Cardiac septum (tissue), 1 donor: ENCODE results near the gene RALGDS. TPM values are rescaled to one million over a fixed set of nuclear protein-coding genes. Genes with fewer than 3 reads are reported as not detected.

Experiments
- DNase-seq: peaks from one replicate; pipeline ENCODE4 v3.0.0-alpha.2; 2020; ENCODE audit warnings: low spot score
- intact Hi-C: fragments of 100-400 bp; cut with DNase I; formaldehyde crosslinking; loops from one replicate; pipeline ENCODE4 v1.14.0; 2022
- total RNA-seq: library from RNA; stranded (reverse); fragmentation: NEBNext Ultra II Directional; extraction: Animal tissue kit (Norgen Biotek cat#: 25700); gene quantifications from one replicate; pipeline ENCODE4 v1.2.1, GENCODE V29; 2021
- donor health status: DM: no; HTN: no; CAD: no.

Gene RALGDS
- total RNA-seq, 1 donor from 2014 or later: 23.9 TPM

GRCh38 chr9:133124123-133124906 lies 3.3 kb upstream of the RALGDS start:
- intact Hi-C loops: no loop called here
- no peak for DNase-seq

DNA sequence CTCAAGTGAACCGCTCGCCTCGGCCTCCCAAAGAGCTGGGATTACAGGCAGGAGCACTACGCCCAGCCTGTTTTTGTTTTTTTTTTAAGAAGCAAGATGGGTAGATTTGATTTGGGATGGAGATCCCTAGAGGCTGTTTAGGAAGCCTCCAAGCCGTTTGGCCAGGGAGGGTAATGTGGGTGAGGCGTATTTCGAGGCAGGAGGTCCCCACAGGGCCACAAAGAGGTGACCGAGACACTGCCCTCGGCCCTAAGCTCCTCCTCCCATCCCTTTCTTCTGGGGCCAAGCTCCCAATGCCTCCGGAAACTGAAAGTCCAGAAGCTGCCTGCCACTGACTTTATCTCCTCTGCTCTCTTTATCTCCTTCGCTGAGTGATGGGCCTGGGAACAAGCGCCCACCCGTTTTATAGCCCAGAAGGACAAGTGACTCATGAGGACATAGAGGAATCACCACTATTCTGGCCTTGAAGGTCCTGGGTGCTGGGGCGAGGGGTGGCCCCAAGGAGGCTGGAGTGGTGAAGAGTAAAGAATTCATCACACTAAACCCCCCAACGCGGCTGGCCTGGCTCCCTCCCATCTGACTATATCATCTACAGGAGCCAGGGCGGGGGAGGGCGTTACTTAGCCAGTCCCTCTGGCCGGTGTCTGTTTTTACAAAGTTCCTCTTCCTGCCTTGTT lies 2.0 kb upstream of the RALGDS start:
- no peak for DNase-seq
- intact Hi-C loops: no loop called here

DNA sequence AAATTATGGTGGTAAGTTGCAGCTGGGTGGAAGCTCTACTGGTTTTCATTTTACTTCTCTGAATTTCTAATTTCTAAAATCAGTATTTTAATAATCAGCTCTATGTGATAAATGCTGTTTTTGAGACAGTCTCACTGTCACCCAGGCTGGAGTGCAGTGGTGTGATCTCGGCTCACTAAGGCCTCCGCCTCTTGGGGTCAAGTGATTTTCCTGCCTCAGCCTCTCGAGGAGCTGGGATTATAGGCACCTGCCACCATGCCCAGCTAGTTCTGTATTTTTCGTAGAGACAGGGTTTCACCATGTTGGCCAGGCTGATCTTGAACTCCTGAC lies 1.5 kb upstream of the RALGDS start:
- intact Hi-C loops: no loop called here
- no peak for DNase-seq

DNA sequence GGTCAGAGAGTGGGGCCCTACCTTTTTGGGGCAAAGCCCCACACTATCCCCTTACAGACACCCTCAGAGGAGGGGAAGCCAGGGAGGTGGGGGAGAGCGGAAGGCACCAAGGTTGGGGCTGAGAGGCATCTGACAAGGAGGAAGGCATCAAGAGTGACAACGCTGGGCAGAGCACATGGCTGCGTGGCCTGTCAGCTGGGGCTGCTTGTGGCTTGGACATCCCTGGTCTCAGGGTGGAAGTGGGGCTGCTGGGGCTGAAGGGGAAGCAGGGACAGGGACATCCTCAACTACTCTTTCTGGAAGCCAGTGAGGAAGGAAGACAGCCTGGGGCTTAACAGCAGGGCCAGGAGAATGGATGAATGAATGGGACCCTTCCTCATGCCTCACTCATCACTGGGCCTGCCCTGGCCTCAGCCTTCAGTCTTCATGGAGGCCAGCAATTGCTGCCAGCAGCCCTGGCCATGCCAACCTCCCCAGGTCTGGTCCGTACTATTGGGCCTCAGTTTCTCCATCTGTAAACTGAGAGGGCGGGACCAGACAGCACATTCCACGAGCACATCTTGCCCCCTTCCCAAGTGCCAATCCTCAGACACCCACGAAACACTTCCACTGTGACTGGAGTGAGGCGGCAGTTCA lies 993 bp upstream of the RALGDS start:
- intact Hi-C loops: loop anchor here (2.0 kb wide), 1 partner anchor 27 kb away; no protein-coding TSS in a partner anchor
- DNase-seq: no peak

DNA sequence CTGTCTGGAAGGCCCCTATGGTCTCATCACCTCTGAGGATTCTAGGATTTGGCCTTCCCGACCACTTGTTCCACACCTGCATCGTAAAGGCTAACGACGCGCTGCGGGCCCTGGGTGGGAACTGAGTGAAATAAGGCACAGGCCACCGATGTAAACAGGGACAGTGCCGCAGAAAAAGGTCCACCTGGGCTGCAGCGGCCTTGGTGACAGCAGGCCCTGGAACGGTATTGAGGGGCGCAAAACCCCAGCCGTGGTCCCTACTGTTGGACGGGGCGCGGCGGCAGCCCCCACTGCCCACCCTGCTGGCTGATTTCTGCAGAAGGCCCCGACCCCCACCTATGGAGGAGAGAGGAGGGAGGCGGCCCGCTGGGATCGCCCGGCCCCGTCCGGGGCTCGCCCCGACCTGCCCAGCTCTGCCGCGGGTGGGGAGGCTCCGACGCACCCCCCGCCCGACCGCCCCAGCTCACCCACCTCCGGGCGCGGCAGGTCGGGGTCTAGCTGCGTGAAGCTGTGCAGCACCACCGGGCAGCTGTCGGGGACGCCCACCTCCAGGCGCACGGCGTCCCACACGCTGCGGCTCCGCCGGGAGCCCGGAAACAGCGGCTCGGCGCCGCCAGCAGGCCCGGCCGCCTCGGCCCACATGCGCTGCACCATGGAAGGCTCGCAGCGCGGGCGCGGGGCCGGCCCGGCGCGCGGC lies 391 bp downstream of the RALGDS start:
- DNase-seq: no peak
- intact Hi-C loops: loop anchor here (2.0 kb wide), 1 partner anchor 28 kb away; no protein-coding TSS in a partner anchor

GRCh38 chr9:133119846-133120500 lies 1.1 kb downstream of the RALGDS start:
- intact Hi-C loops: loop anchor here (2.0 kb wide), 1 partner anchor 29 kb away; no protein-coding TSS in a partner anchor
- no peak for DNase-seq

DNA sequence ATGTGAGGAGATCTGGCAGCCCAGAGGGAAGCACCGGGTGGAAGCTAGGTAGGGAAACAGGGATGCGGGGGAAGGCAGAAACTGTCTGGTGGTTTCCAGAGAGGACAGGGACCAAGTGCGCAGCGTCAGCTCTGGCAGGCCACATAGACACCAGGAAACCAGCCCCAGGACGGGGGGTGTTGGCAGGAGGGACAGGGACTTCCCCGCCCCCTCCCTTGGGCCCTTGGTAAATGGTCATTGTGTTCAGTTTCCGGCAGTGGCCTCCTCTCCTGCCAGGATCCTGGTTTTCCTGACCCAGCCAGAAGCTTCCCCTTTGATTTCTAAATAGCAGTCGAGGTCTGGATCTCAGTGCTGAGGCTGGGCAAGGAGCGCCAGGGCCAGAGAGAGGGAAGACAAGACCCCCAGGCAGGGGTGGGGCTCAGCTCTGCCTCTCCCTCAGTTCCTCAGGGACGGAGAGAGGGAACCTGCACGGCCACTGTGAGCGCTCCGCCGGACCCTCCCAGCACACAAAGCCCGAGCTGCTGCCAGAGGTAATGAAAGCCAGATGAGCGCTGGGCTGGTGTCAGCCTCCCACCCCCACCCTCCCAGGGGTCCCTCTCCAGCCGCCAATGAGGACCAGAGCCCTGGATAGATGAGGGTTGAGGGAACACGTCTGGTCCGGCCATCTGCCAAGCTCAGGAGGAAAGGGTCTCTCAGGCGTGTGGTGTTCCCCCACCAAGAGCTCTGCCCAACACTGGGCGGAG lies 1.8 kb downstream of the RALGDS start:
- intact Hi-C loops: no loop called here
- DNase-seq: no peak

DNA sequence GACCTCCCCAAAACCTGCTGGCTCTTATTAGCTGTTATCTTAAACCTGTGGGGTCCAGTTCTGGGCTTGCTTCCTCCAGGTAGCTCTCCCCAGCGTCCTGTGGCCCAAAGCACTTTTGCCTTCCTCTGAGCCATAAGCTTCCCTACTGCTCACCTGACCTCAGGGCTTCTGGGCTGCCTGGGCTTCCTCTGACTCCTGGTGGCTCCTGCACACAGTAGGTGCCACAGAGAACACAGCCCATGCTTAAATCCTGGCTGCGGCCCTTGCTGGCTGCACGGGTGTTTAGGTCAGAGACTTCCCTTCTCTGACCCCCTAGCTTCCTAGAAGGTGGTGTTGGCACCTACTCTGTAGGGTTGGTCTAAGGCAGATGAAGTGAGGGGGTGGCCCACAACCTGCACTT lies 2.5 kb downstream of the RALGDS start:
- DNase-seq: no peak
- intact Hi-C loops: no loop called here

- no peak for DNase-seq
- intact Hi-C loops: no loop called here
Measured at GRCh38 chr9:133118179-133118520, 2.9 kb downstream of the RALGDS start.

GRCh38 chr9:133117271-133118178 lies 3.5 kb downstream of the RALGDS start:
- no peak for DNase-seq
- intact Hi-C loops: no loop called here

GRCh38 chr9:133116346-133117231 lies 4.5 kb downstream of the RALGDS start:
- no peak for DNase-seq
- intact Hi-C loops: no loop called here

- no peak for DNase-seq
- intact Hi-C loops: no loop called here
Measured at GRCh38 chr9:133115604-133116345, 5.3 kb downstream of the RALGDS start.

- intact Hi-C loops: no loop called here
- no peak for DNase-seq
Measured at GRCh38 chr9:133114886-133115603, 6.0 kb downstream of the RALGDS start.

- intact Hi-C loops: no loop called here
- DNase-seq: no peak
Measured at GRCh38 chr9:133113949-133114885, 6.8 kb downstream of the RALGDS start.
